GM21526 (cell line): ENCODE measurements around the gene ASTN2.

ENCODE experiments used
- ATAC-seq: cut with Tn5 transposase; IDR thresholded peaks from one replicate; pipeline ENCODE4 v1.9.1; 2021; ENCODE audit warnings: moderate library complexity; ENCODE audit not compliant: unreplicated experiment, low FRiP score

Gene ASTN2

GRCh38 chr9:117187498-117187897 lies 227.4 kb downstream of the ASTN2 start:
- ATAC-seq = no peak

GRCh38 chr9:117184173-117184572 lies 230.7 kb downstream of the ASTN2 start:
- ATAC-seq = no peak

- no peak for ATAC-seq
These were observed 232.8 kb downstream of the ASTN2 start for GRCh38 chr9:117182046-117182445.

- ATAC-seq = no peak
These were observed 233.9 kb downstream of the ASTN2 start for GRCh38 chr9:117180896-117181445.

GRCh38 chr9:117178596-117179375 lies 236.1 kb downstream of the ASTN2 start:
- ATAC-seq = no peak

- no peak for ATAC-seq
These were observed 244.3 kb downstream of the ASTN2 start for GRCh38 chr9:117170567-117170966.

GRCh38 chr9:117169089-117169621 lies 245.7 kb downstream of the ASTN2 start:
- no peak for ATAC-seq

GRCh38 chr9:117164512-117164911 lies 250.3 kb downstream of the ASTN2 start:
- ATAC-seq = no peak

GRCh38 chr9:117160254-117160653 lies 254.6 kb downstream of the ASTN2 start:
- ATAC-seq = no peak

GRCh38 chr9:117156771-117157535 lies 257.9 kb downstream of the ASTN2 start:
- no peak for ATAC-seq

GRCh38 chr9:117156144-117156688 lies 258.6 kb downstream of the ASTN2 start:
- no peak for ATAC-seq

- no peak for ATAC-seq
These were observed 261.8 kb downstream of the ASTN2 start for GRCh38 chr9:117153021-117153420.

- no peak for ATAC-seq
These were observed 263.1 kb downstream of the ASTN2 start for GRCh38 chr9:117151716-117152115.

GRCh38 chr9:117149996-117150395 lies 264.9 kb downstream of the ASTN2 start:
- ATAC-seq = no peak

- no peak for ATAC-seq
These were observed 268.9 kb downstream of the ASTN2 start for GRCh38 chr9:117145811-117146490.

GRCh38 chr9:117145081-117145480 lies 269.8 kb downstream of the ASTN2 start:
- no peak for ATAC-seq

GRCh38 chr9:117138231-117138630 lies 276.6 kb downstream of the ASTN2 start:
- ATAC-seq = no peak

- ATAC-seq = no peak
These were observed 278.4 kb downstream of the ASTN2 start for GRCh38 chr9:117136461-117136860.

- no peak for ATAC-seq
These were observed 279.3 kb downstream of the ASTN2 start for GRCh38 chr9:117135501-117136098.
